Mammary microvascular endothelial cell (primary cell): ENCODE data around the gene NFKB2. TPM values are rescaled to one million over a fixed set of nuclear protein-coding genes. Genes with fewer than 3 reads are reported as not detected.

Source experiments
- total RNA-seq: library from RNA; depleted of rRNA; stranded (reverse); fragments of >200 nt; gene quantifications from 2 replicates; pipeline ENCODE4 v1.2.3, GENCODE V29; 2015

NFKB2 gene
- total RNA-seq: 38.9 and 42.8 TPM in 2 replicates

DNA sequence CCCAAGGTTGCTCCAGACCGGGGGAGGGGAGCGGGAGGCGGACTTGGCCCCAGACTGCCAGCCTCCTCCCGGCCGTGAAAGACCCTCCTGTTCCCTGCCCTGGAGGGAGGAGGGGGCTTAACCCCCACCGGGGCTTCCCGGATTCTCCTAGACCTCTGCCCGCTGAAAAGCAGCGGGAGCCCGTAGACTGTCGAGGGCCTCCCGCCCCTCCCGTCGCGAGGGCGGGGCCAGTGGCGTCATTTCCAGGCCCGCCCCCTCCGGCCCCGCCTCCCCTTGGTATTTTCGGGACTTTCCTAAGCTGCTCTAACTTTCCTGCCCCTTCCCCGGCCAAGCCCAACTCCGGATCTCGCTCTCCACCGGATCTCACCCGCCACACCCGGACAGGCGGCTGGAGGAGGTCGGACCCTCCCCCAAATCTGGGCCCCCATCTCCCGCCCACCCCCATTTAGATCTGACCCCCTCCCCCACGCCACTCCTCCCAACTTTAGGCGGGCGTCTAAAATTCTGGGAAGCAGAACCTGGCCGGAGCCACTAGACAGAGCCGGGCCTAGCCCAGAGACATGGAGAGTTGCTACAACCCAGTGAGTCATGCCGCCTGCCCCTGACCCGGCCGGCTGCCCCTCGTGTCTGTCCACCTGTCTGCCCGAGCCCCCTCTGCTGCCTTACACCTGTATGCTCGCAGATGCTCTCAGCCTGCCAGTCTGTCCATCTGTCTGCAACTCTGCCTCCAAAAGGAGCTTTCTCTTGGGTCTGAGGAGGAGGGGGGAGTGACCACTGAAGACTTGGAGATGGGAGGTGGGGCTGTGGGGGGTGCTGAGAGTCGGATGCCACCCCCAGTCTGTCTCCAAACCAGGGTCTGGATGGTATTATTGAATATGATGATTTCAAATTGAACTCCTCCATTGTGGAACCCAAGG is at the start of gene NFKB2:
NFKB2 (plus strand) TSS at position 306 of the 917 bp plus-strand sequence; CDS start at position 561, 255 bp downstream.

DNA sequence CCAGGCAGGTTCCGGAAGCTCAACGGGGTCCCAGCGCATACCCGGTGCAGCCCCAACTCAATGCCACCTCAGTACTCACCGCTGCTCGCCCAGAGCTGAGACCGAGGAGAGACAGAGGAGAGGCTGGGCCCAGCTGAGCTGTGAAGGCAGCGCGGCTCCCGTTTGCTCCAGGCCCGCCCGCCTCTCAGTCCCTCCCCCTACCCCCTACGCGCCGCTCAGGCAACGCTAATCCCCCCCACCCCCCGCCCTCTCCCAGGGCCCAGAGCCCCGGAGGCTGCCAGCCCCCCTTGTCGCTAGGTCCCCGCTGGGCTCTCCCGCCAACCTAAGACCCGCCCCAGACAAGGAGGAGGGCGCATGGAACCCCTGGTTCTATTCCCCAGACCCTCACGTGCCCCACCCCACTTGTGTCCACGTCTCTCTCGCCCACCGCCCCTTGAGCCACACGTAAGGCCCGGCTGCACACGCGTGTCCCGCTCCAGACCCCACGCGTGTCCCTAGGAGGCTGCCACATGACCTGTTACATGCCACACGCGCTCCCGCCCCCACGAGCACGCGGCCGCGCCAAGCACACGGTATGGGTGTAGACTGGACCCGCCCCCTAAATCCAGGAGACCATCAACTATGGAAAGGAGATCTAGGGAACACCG is 23.2 kb downstream of the NFKB2 start, which contains the start of gene PSD:
PSD (minus strand) TSS at position 164 of the 647 bp plus-strand sequence. CDS start 1,747 bp downstream, outside the sequence.

DNA sequence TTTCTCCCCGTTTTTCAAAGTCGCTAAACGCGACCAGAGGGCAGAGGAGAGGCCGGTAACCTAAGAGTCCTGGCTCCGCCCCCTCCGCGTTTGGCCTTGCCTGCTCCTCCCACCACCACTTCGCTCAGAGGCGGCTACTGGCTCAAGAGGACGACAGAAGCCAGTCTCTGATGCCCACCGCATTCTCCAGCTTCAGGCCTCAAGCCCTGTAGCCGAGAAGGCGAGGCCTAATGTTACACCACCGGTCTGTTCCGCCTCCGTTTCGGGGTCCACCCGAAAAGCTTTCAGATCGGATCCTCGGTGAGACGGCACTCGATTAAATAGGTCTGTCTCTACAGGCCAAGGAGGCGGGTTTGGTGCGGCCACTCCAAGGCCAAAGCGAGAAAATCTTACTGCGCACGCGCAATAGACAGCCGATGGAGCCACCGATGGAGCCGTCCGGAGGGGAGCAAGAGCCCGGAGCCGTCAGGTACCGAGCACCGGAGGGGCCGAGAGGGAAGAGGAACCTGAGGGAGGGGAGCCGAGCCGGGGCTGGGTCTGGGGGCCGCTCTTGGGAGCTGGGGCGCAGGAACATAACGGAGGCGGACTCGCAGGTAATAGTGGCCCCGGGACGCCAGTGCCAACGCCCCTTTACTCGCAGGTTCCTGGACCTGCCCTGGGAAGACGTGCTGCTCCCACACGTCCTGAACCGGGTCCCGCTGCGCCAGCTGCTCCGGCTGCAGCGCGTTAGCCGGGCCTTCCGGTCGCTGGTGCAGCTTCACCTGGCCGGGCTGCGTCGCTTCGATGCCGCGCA is 25.4 kb downstream of the NFKB2 start, which contains the start of gene FBXL15:
FBXL15 (plus strand) TSS at position 123 of the 793 bp plus-strand sequence; CDS start at position 417, 294 bp downstream.

DNA sequence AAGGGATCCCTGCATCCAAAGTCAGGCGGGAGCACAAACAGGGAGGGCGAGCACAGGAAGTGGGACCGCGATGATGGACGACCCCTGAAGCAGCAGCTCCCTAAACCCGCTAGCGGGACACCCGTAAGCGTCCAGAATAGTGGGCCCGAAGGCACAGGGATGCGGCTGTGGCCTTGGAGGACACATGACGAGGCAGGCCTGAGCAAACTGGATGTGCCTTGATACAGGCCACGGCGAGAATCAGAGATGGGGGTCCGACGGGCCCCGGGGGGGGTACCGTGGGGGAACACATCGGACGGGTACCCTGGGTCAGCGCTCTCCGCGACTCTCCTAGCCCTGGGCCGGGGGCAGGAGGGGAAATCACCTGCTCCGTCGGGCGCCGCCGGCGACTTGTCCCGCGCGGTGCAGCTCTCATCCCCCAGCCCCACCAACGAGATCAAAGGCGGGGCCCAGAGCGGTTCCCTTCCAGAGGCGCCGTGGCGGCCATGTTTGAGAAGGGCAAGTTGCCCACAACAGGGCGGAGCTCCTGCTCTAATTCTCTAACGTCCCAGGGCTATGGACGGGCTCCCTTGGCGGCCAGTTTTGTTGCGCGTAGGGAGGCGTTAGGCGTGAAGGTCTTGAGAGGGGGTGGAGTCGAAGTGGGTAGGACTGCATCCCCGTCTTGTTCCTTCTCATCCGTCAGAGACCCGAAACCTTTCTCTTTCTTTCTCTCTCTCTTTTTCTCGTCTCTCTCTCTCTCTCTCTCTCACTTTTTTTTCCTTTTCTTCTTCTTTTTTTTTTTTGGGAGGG is 36.9 kb downstream of the NFKB2 start, which contains the start of gene CUEDC2:
CUEDC2 (minus strand) TSS at position 413 of the 789 bp plus-strand sequence. CDS start 7,386 bp downstream, outside the sequence.

DNA sequence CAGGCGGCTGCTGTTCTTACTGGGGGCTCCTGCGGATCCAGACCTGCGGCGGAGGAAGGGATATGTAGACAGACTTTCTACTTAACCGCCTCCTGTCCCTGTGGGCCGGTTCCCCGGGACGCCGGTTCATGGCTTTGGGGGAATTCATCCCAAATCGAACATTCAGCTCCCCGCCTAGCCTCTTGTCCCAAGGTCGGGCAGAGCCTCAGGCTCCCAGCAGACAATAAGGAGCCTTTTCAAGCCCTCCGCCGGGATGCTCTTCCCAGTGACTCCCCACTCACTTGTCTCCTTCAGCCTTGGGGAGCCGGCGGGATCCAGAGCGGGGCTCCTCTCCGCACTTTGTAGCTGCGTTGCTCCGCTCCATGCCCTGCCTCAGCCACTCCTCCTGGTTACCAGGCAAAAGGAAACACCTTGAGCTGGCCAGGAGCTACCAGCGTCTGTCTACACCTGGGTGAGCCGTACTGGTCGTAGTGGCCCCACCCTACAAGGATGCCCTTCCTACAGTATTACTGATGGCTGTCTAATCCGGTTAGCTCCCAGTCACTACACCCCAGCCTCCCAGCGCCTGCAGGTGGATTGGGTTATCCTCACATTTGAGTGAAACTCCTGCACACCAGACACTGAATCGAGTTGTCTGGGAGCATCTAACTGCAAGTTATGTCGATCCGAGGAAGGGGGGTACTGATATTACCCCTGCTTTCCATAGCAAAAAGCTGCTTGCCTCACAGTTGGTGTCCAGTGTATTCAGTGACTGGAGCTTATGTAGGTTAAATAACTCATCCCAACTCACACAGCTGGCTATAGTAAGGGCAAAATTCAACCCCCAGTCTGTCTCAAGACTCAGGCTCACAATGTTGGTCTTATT is 55.8 kb downstream of the NFKB2 start, which contains the start of gene C10orf95:
C10orf95 (minus strand) TSS at position 439 of the 865 bp plus-strand sequence. CDS start 450 bp downstream, outside the sequence.

Other genes starting within 250 kb of the NFKB2 start
- gene NOLC1, start 243.3 kb upstream of the NFKB2 start, total RNA-seq: 74.6 and 79.2 TPM in 2 replicates
- not detected in 2 replicates for gene ELOVL3, start 169.4 kb upstream of the NFKB2 start, total RNA-seq
- not detected in 2 replicates for gene PITX3, start 154.2 kb upstream of the NFKB2 start, total RNA-seq
- 39.7 and 44.3 TPM in 2 replicates for gene GBF1, start 150.2 kb upstream of the NFKB2 start, total RNA-seq
- not detected in 2 replicates for gene PSD, start 23.1 kb downstream of the NFKB2 start, total RNA-seq
- gene FBXL15, start 25.1 kb downstream of the NFKB2 start, total RNA-seq: 10.4 and 12.7 TPM in 2 replicates
- gene CUEDC2, start 36.9 kb downstream of the NFKB2 start, total RNA-seq: 57.9 and 74.5 TPM in 2 replicates
- not detected in 2 replicates for gene C10orf95, start 55.8 kb downstream of the NFKB2 start, total RNA-seq
- 198 and 213 TPM in 2 replicates for gene ACTR1A, start 107.0 kb downstream of the NFKB2 start, total RNA-seq
- 5.1 and 7.0 TPM in 2 replicates for gene SUFU, start 108.3 kb downstream of the NFKB2 start, total RNA-seq
- 141 and 150 TPM in 2 replicates for gene TRIM8, start 248.8 kb downstream of the NFKB2 start, total RNA-seq